Measurements from ENCODE around the gene KDM7A.

DNA sequence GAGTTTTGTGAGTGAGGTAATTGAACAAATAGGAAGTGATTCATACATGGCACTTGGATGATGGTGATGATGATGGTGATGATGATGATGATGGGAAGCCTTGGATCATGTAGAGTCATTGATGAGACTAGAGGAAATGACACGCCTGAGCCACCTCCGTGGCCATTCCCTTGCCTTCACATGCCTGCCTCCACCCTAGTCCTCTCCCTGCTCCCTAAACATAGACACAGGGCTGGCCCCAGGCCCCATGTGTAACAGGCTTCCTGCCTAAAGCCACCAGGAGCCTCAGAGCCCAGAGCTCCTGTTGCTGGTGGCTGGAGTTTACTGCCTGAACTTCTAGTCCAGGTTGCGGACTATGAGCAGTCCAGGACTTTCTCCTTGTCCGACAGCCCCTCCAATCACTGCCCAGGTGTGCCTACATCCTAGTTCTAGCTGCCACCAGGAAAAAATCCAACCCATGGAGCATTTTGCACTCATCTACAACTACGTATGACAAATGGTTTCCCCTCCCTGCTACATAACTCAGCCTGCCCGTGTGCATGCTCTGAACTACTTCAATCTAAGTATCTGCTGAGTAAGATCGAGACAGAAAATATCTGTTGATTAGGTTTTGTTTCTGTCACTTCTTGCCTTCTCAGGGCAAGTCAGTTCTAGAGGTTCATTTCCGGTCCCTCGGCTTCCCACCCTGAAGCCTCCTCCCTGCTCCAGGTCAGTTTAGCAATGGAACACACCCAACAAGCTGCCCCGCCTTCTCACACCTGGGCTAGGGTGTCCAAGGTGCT is 35.5 kb upstream of the KDM7A start:
- TF ChIP-seq, protein P1, sequence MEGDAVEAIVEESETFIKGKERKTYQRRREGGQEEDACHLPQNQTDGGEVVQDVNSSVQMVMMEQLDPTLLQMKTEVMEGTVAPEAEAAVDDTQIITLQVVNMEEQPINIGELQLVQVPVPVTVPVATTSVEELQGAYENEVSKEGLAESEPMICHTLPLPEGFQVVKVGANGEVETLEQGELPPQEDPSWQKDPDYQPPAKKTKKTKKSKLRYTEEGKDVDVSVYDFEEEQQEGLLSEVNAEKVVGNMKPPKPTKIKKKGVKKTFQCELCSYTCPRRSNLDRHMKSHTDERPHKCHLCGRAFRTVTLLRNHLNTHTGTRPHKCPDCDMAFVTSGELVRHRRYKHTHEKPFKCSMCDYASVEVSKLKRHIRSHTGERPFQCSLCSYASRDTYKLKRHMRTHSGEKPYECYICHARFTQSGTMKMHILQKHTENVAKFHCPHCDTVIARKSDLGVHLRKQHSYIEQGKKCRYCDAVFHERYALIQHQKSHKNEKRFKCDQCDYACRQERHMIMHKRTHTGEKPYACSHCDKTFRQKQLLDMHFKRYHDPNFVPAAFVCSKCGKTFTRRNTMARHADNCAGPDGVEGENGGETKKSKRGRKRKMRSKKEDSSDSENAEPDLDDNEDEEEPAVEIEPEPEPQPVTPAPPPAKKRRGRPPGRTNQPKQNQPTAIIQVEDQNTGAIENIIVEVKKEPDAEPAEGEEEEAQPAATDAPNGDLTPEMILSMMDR (IDR thresholded peaks at IDR 0.05; ENCODE audit: low read depth, low read length): no peak
- TF ChIP-seq POLR2A (IDR thresholded peaks at IDR 0.05; ENCODE audit: extremely low read depth, insufficient read length) (no peak), MYC (IDR thresholded peaks at IDR 0.05; ENCODE audit: low read depth, low read length) (no peak)
- TF ChIP-seq, protein P2, sequence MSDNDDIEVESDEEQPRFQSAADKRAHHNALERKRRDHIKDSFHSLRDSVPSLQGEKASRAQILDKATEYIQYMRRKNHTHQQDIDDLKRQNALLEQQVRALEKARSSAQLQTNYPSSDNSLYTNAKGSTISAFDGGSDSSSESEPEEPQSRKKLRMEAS (IDR thresholded peaks at IDR 0.05; ENCODE audit: low read depth, low read length): no peak

All from NB4 (cell line).